ENCODE results near the gene TTC23. TPM values are rescaled to one million over a fixed set of nuclear protein-coding genes. Genes with fewer than 3 reads are reported as not detected.

The TTC23 gene
- total RNA-seq, 1 donor from 2014 or later, result 2.7 TPM

DNA sequence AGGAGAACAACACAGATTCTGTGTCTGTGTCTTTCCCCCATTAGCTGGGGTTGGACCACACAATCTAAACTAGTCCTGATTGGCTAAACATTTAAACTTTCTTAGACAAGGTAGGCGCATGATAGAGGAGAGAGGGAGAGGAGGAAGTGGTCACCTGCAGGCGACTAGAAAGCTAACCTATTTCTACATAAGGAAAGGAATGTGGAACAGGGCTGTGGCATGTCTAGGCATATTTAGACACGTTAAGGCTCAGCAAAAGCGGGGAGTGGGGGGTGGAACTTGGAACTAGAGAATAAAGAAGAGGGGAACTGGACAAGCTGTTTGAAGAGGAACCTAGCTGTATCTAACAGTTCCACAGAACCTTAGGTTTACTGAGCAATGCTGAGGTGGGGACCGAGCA is 14.7 kb upstream of the TTC23 start:
- Mint-ChIP-seq H3K4me3 (no peak overlapping the region), H3K9me3 (no peaks in the 10 kb centered on the region), H3K27me3 (no peaks in the 10 kb centered on the region), H3K27ac (no peak overlapping the region), H3K36me3 (ENCODE audit: low read depth) (peaks cover 6% of the 10 kb centered on the region), H3K4me1 (no peaks in the 10 kb centered on the region)
- no peak for DNase-seq
- ATAC-seq (ENCODE audit: low read depth), result no peak
- intact Hi-C loops (cut with micrococcal nuclease), result no loop called here
- TF ChIP-seq, protein P1, sequence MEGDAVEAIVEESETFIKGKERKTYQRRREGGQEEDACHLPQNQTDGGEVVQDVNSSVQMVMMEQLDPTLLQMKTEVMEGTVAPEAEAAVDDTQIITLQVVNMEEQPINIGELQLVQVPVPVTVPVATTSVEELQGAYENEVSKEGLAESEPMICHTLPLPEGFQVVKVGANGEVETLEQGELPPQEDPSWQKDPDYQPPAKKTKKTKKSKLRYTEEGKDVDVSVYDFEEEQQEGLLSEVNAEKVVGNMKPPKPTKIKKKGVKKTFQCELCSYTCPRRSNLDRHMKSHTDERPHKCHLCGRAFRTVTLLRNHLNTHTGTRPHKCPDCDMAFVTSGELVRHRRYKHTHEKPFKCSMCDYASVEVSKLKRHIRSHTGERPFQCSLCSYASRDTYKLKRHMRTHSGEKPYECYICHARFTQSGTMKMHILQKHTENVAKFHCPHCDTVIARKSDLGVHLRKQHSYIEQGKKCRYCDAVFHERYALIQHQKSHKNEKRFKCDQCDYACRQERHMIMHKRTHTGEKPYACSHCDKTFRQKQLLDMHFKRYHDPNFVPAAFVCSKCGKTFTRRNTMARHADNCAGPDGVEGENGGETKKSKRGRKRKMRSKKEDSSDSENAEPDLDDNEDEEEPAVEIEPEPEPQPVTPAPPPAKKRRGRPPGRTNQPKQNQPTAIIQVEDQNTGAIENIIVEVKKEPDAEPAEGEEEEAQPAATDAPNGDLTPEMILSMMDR (IDR thresholded peaks at IDR 0.05), result no peak
- CTCF ChIA-PET, result interaction anchor here (0.8 to 2.0 kb wide), 2 partner anchors 9 to 440 kb away, joined by 5 to 6 read pairs; no protein-coding TSS in a partner anchor
- POLR2A ChIA-PET, result no interaction called here

DNA sequence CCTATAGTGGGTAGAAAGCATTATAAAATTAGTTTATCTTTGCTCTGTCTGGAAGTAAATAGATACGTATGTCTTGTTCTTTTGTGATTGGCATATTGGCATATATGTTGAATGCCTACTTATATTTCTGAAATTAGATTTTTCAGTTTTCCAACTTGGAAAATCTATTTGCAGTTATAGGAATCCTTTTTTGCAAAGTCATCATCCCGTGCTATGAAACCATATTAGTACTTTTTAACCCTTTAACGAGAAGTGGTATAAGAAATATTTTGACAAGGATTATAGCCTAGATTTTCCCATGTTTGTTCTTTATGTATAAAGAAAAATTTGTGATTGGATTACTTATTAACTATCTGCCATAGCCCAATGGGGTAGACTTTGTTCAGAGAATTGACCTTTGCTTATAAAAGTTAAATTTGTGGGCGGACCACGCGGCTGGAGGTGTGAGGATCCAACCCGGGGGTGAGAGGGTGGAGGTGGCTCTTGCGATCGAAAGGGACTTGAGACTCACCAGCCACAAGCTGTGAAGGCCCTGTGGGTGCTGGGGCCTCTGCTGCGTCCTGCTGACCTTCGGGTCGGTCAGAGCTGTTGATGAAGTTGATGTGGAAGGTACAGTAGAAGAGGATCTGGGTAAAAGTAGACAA is 7.8 kb upstream of the TTC23 start:
- intact Hi-C loops (cut with micrococcal nuclease), result no loop called here
- POLR2A ChIA-PET, result no interaction called here
- ATAC-seq (ENCODE audit: low read depth) (no peak), DNase-seq (no peak)
- Mint-ChIP-seq H3K9me3 (no peaks in the 10 kb centered on the region), H3K27ac (no peak overlapping the region), H3K4me3 (no peak overlapping the region), H3K4me1 (peaks cover 16% of the 10 kb centered on the region), H3K27me3 (no peaks in the 10 kb centered on the region), H3K36me3 (ENCODE audit: low read depth) (peaks cover 28% of the 10 kb centered on the region)
- CTCF ChIA-PET, result interaction anchor here (0.8 kb wide), 1 partner anchor 15 kb away, joined by 3 read pairs; no protein-coding TSS in a partner anchor
- TF ChIP-seq, protein P1 (IDR thresholded peaks at IDR 0.05), result no peak

DNA sequence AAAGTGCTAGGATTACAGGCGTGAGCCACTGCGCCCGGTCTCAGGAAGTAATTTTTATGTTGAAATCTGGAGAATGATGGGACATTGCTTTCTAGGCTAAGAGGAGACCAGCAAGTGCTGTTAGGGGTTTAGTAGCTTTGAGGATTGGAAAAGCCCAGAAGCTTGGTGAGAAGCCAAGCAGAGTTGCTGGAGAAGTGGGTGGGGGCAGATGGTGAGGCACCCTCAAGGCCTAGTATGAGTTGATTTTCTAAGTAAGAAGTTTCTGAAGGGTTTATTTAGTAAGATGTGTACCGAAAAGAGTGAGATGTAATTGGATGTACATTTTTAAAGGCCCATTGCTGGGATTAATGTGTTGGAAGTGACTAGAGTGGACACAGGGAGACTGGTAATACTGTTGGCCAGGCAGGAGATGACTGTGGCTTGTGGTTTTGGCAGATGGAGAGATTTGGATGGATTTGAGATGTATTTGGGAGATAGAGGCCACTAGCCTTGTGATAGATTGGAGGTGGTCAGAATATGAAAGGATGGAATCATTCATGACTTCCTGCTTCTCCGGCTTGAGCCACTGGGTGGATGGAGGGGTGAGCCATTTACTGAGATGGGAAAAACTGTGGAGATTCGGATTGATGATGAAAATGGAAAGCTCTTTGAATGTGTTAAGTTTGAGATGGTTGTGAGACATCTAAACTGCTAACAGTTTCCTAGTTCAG is 4.2 kb upstream of the TTC23 start:
- no peak overlapping the region for H3K4me3 Mint-ChIP-seq
- H3K27me3 Mint-ChIP-seq, result no peaks in the 10 kb centered on the region
- no peak overlapping the region for H3K27ac Mint-ChIP-seq

DNA sequence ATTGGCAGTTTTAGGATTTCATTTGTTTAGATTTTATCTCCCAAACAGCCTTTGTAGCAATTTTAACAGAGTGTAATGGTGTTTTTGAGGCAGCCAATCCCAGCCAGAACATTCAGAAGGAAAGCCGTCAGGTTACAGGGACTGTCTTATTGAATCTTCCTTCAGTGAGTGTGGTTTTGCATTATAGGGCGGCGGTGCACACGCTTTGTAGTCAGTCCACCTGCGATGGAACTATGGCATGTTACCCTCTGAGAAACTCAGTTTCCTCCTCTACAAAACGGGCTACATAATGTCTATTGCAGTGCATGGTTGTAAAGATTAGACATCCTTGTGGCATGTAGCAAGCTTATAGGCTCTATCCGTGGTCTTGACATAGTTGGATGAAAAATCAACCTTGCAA is 2.9 kb upstream of the TTC23 start:
- DNase-seq (no peak), ATAC-seq (ENCODE audit: low read depth) (no peak)
- no peak overlapping the region for H3K27ac Mint-ChIP-seq
- H3K9me3 Mint-ChIP-seq, result no peaks in the 10 kb centered on the region
- POLR2A ChIA-PET, result interaction anchor here (1.9 kb wide), 1 partner anchor 481 kb away, joined by 19 read pairs; the partner anchor contains the start of gene LYSMD4
- CTCF ChIA-PET, result interaction anchor here (1.4 to 1.6 kb wide), 3 partner anchors 20 to 504 kb away, joined by 3 to 7 read pairs (median 5); no protein-coding TSS in a partner anchor
- H3K4me1 Mint-ChIP-seq, result peaks cover 29% of the 10 kb centered on the region
- H3K27me3 Mint-ChIP-seq, result no peaks in the 10 kb centered on the region
- peak overlapping the region; percentile 91 for H3K4me3 Mint-ChIP-seq
- intact Hi-C loops (cut with micrococcal nuclease), result loop anchor here (5.0 kb wide), 1 partner anchor 675 kb away; no protein-coding TSS in a partner anchor
- peaks cover 7% of the 10 kb centered on the region for H3K36me3 Mint-ChIP-seq (ENCODE audit: low read depth)
- TF ChIP-seq, protein P1 (IDR thresholded peaks at IDR 0.05), result no peak

More for the DNA sequence above, 4.2 kb upstream of the TTC23 start:
- ATAC-seq (ENCODE audit: low read depth), result no peak
- CTCF ChIA-PET, result interaction anchor here (1.1 to 2.1 kb wide), 3 partner anchors 19 to 480 kb away, joined by 3 to 8 read pairs (median 4); partner anchors contain the start of gene LYSMD4
- TF ChIP-seq, protein P1 (IDR thresholded peaks at IDR 0.05), result no peak
- peaks cover 29% of the 10 kb centered on the region for H3K4me1 Mint-ChIP-seq
- POLR2A ChIA-PET, result no interaction called here
- peaks cover 19% of the 10 kb centered on the region for H3K36me3 Mint-ChIP-seq (ENCODE audit: low read depth)
- DNase-seq, result no peak
- H3K9me3 Mint-ChIP-seq, result no peaks in the 10 kb centered on the region
- intact Hi-C loops (cut with micrococcal nuclease), result loop anchor here (5.0 kb wide), 1 partner anchor 674 kb away; no protein-coding TSS in a partner anchor
